HCT116 (cell line): Measurements from ENCODE around the gene PRPF6. TPM values are rescaled to one million over a fixed set of nuclear protein-coding genes. Genes with fewer than 3 reads are reported as not detected.
"Not testable (repeated sequence)": the region's sequence is repeated elsewhere in the genome, so short reads cannot be mapped to it uniquely, and the experiment has no call there.

ENCODE experiments used
- ATAC-seq: fragments of 200-7000 bp; cut with Tn5 transposase; 2 replicates; pipeline ENCODE4 v1.9.1; 2020; ENCODE audit warnings: mild to moderate bottlenecking, moderate library complexity
- BruUV-seq: library from RNA; stranded (reverse); fragments of 400-500 nt; replicated peaks from 2 replicates; lab custom pipeline; 2021; lab: Mats Ljungman, UMichigan
- CTCF ChIA-PET: fragments of 300-600 bp; sonication (Branson Sonifier 250); formaldehyde crosslinking; loops from one replicate; lab custom pipeline; 2021; ENCODE audit warnings: antibody characterized with exemption; lab: Charles Lee
- POLR2A ChIA-PET: fragments of 300-600, 350-600 bp; sonication (Branson Sonifier 250); formaldehyde crosslinking; loops from one replicate; lab custom pipeline; 2021; ENCODE audit warnings: antibody characterized with exemption; lab: Charles Lee
- RAD21 ChIA-PET, 2 experiments: fragments of 300-600 bp; sonication (Branson Sonifier 250); formaldehyde crosslinking; loops; one replicate each; lab custom pipeline; 2023; ENCODE audit warnings: low total read pairs in 2 of 2; ENCODE audit not compliant: uncharacterized antibody in 2 of 2, unreplicated experiment in 2 of 2, low non-redundant PET in 1 of 2; lab: Charles Lee
- DNase-seq: peaks from one replicate; pipeline ENCODE4 v3.0.0-alpha.2; 2010; ENCODE audit warnings: low read depth, low spot score
- H2AFZ ChIP-seq: fragments of 200-600 bp; shearing (Covaris generic), sonication (generic); 2 replicates; pipeline ENCODE4 v1.6.1; 2017; ENCODE audit warnings: low read depth, mixed run types, mixed read lengths, antibody characterized with exemption, low read length; ENCODE audit not compliant: poor library complexity, severe bottlenecking
- H3K27ac ChIP-seq: 2 replicates; pipeline ENCODE4 v1.5.1; 2012; ENCODE audit warnings: low read depth, low read length
- H3K27me3 ChIP-seq: fragments of 200-600 bp; sonication (generic); 2 replicates; pipeline ENCODE4 v1.6.1; 2016; ENCODE audit warnings: mixed run types, low read length, mixed read lengths; ENCODE audit not compliant: insufficient read depth
- H3K36me3 ChIP-seq, 2 experiments: fragments of 200-500 bp in 1 of 2; fragments of 200-600 bp in 1 of 2; sonication (Bioruptor generic) in 1 of 2; sonication (generic) in 1 of 2; 2 replicates each; pipeline versions ENCODE4 v1.5.1 to v1.6.1; 2014 to 2016; ENCODE audit warnings: low read length in 2 of 2, inconsistent platforms in 1 of 2, mixed read lengths in 1 of 2, mixed run types in 1 of 2; ENCODE audit not compliant: insufficient read depth in 2 of 2, control insufficient read depth in 1 of 2
- H3K4me1 ChIP-seq, 2 experiments: fragments of 200-600 bp in 1 of 2; sonication (generic) in 1 of 2; 2 replicates each; pipeline versions ENCODE4 v1.5.1 to v1.6.1; 2012 to 2017; ENCODE audit warnings: low read length in 2 of 2, inconsistent platforms in 1 of 2, mild to moderate bottlenecking in 1 of 2, mixed read lengths in 1 of 2, mixed run types in 1 of 2, moderate library complexity in 1 of 2; ENCODE audit not compliant: insufficient read depth in 2 of 2, control insufficient read depth in 1 of 2
- H3K4me2 ChIP-seq: fragments of 200-600 bp; sonication (generic); 2 replicates; pipeline ENCODE4 v1.6.1; 2017; ENCODE audit warnings: mixed run types, low read length, mixed read lengths
- H3K4me3 ChIP-seq, 2 experiments: fragments of 200-600 bp in 1 of 2; sonication (generic) in 1 of 2; replicated peaks in 1 of 2; 2 replicates each; pipeline ENCODE4 v1.5.1; 2011 to 2016; ENCODE audit warnings: low read length in 2 of 2, control low read depth in 1 of 2, low read depth in 1 of 2, mild to moderate bottlenecking in 1 of 2, mixed read lengths in 1 of 2, mixed run types in 1 of 2
- H3K79me2 ChIP-seq: fragments of 200-600 bp; sonication (generic); 2 replicates; pipeline ENCODE4 v1.6.1; 2017; ENCODE audit warnings: mild to moderate bottlenecking, mixed run types, low read length, moderate library complexity, mixed read lengths; ENCODE audit not compliant: insufficient read depth
- H3K9ac ChIP-seq: fragments of 200-600 bp; sonication (generic); 2 replicates; pipeline ENCODE4 v1.6.1; 2016; ENCODE audit warnings: low read length, mixed read lengths
- H3K9me2 ChIP-seq: fragments of 200-600 bp; sonication (generic), shearing (Covaris generic); 2 replicates; pipeline ENCODE4 v1.6.1; 2017; ENCODE audit warnings: mixed run types, mild to moderate bottlenecking, moderate library complexity; ENCODE audit not compliant: insufficient read depth
- H3K9me3 ChIP-seq, 2 experiments: fragments of 200-500 bp in 1 of 2; fragments of 200-600 bp in 1 of 2; sonication (Bioruptor generic) in 1 of 2; sonication (generic) in 1 of 2; 2 replicates each; pipeline ENCODE4 v1.6.1; 2014 to 2017; ENCODE audit warnings: low read length in 2 of 2, mixed read lengths in 2 of 2, inconsistent platforms in 1 of 2, low read depth in 1 of 2, mild to moderate bottlenecking in 1 of 2, mixed run types in 1 of 2, moderate library complexity in 1 of 2; ENCODE audit not compliant: control insufficient read depth in 1 of 2, insufficient read depth in 1 of 2
- H4K20me1 ChIP-seq: fragments of 200-600 bp; sonication (generic), shearing (Covaris generic); 2 replicates; pipeline ENCODE4 v1.6.1; 2017; ENCODE audit warnings: mixed run types, mild to moderate bottlenecking, moderate library complexity; ENCODE audit not compliant: insufficient read depth
- EGR1 ChIP-seq: IDR thresholded peaks from 2 replicates; pipeline ENCODE4 v1.6.1; 2012; ENCODE audit warnings: low read depth
- JUND ChIP-seq: IDR thresholded peaks from 2 replicates; pipeline ENCODE4 v1.6.1; 2012
- MAX ChIP-seq: IDR thresholded peaks from 2 replicates; pipeline ENCODE4 v1.6.1; 2012
- SIN3A ChIP-seq: IDR thresholded peaks from 2 replicates; pipeline ENCODE4 v1.6.1; 2012; ENCODE audit warnings: low read depth
- SRF ChIP-seq: IDR thresholded peaks from 2 replicates; pipeline ENCODE4 v1.6.1; 2012; ENCODE audit warnings: low read depth
- YY1 ChIP-seq: IDR thresholded peaks from 2 replicates; pipeline ENCODE4 v1.6.1; 2011; ENCODE audit warnings: low read length, low read depth, moderate library complexity, mild to moderate bottlenecking; ENCODE audit not compliant: insufficient replicate concordance; ENCODE audit errors: extremely low read depth
- intact Hi-C: fragments of 100-400 bp; cut with micrococcal nuclease; formaldehyde crosslinking; loops from 2 replicates; pipeline ENCODE4 v1.10.0; 2022
- total RNA-seq: library from RNA; stranded (reverse); gene quantifications from one replicate; pipeline ENCODE4 v1.2.1, GENCODE V29; 2021; ENCODE audit not compliant: unreplicated experiment

PRPF6 gene
- total RNA-seq, 1 experiment from 2014 or later, result 74.9 TPM

- ChIA-PET CTCF (no interaction called here), POLR2A (no interaction called here), RAD21 (no interaction called here)
- H4K20me1 ChIP-seq, result no peaks in the 10 kb centered on the region
- H3K9ac ChIP-seq, result no peak overlapping the region
- H3K27me3 ChIP-seq, result no peaks in the 10 kb centered on the region
- no peak overlapping the region for H3K4me3 ChIP-seq
- H2AFZ ChIP-seq, result no peak overlapping the region
- H3K9me2 ChIP-seq, result no peaks in the 10 kb centered on the region
- H3K36me3 ChIP-seq, result no peaks in the 10 kb centered on the region; a peak in 2 of 4 replicates
- H3K79me2 ChIP-seq, result peaks cover 15% of the 10 kb centered on the region
- BruUV-seq, result no TSS peak
- peaks cover 12 to 35% of the 10 kb centered on the region in 2 experiments; a peak in 3 of 4 replicates for H3K4me1 ChIP-seq
- no peak overlapping the region for H3K4me2 ChIP-seq
- ATAC-seq (no peak), DNase-seq (no peak)
- H3K9me3 ChIP-seq, result no peaks in the 10 kb centered on the region
- TF ChIP-seq EGR1 (no peak), JUND (no peak), YY1 (no peak), SIN3A (no peak), SRF (no peak), MAX (no peak)
- TF ChIP-seq, all 23 proteins: peak for 0
- no peak overlapping the region for H3K27ac ChIP-seq
- intact Hi-C loops, result loop anchor here (5.0 kb wide), 1 partner anchor 262 kb away; the partner anchor contains the start of gene TNFRSF6B
Observed at GRCh38 chr20:63959699-63960075, 21.2 kb upstream of the PRPF6 start.

GRCh38 chr20:63960654-63961621 lies 20.0 kb upstream of the PRPF6 start:
- H3K36me3 ChIP-seq, H3K9ac ChIP-seq, H3K9me2 ChIP-seq, RAD21 ChIA-PET, CTCF ChIA-PET, DNase-seq, intact Hi-C loops, H4K20me1 ChIP-seq, H3K27ac ChIP-seq, H3K4me2 ChIP-seq, ATAC-seq, H3K27me3 ChIP-seq, H3K4me3 ChIP-seq, POLR2A ChIA-PET, H2AFZ ChIP-seq, H3K79me2 ChIP-seq, BruUV-seq, H3K9me3 ChIP-seq: not testable (repeated sequence)
- peaks cover 11 to 27% of the 10 kb centered on the region in 2 experiments; a peak in 3 of 4 replicates for H3K4me1 ChIP-seq
